Activated CD4-positive, alpha-beta T cell treated with anti-CD3 and anti-CD28 coated beads for 48 hours (primary cell): ENCODE data around the gene EIF1AD.
"Not testable (repeated sequence)": the region's sequence is repeated elsewhere in the genome, so short reads cannot be mapped to it uniquely, and the experiment has no call there.

Source experiments
- DNase-seq: peaks from one replicate; pipeline ENCODE4 v3.0.0-alpha.2; 2020

Gene EIF1AD

DNA sequence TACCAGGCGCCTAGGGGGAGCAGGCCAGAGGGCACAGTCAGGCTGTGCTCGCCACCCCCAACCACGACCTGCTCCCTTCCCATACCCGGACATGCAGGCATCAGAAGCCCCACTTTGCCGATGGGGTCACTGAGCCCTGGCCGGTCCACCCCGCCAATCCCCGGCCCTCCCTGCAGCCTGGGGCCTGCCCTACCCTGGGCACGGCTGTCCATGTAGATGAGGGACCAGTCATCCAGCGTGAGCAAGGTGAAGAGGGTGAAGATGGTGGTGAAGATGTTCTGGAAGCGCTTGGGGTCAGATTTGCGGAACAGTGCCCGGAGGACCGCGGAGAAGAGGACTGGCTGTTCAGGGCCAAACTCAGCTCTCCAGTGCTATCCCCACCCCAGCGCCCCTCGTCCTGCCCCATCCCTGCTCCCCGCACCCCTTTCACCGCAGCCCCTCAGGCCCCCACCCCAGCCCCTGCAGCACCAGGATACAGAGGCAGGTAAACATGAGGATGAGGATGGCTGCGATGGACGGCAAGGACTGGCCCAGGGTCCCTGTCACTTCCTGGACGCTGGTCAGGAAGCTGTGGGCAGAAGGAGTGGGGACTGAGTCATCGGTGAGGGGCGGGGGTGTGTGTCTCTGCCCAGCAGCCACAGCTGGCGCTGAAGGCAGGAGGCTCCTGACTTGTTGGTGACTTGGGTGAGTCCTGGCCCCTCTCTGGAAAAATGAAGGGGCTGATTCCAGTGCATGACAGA lies 18.8 kb upstream of the EIF1AD start:
- no peak for DNase-seq

DNA sequence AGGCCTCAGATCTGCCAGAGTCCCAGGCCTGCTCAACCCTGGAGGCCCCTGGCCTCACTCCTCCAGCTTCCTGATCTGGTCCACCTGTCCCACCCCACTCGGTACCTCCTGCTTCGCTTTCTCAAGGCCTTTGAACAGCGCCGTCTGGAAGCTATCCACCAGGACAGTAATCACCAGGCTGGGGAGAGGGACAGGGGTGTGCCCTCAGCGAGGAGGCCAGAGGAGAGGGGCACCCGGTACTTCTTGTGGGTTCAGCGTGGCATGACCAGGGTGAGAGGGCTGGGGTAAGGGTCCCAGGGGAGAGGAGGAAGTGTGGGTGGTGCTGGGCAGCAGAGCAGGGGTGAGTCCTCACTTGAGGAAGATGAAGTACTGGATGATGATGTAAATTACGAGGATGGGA lies 18.3 kb upstream of the EIF1AD start:
- no peak for DNase-seq

DNA sequence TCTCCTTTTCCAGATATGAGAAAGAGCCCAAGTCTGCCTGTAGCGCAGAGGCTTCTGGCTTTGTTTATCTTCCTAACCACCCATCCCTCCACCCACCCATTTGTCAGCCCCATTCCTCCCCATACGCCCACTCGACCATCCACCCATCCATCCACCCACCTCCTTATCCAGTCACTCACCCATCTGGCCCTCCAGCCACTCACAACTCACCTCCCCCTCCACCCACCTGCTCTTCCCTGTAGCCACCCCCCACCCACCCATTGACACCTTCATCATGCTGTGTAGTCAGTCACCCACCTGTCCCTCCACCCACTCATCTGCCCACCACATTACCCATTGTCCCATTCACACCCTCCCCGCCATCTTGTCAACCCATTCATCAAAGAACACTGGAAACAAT lies 15.4 kb upstream of the EIF1AD start:
- no peak for DNase-seq

DNA sequence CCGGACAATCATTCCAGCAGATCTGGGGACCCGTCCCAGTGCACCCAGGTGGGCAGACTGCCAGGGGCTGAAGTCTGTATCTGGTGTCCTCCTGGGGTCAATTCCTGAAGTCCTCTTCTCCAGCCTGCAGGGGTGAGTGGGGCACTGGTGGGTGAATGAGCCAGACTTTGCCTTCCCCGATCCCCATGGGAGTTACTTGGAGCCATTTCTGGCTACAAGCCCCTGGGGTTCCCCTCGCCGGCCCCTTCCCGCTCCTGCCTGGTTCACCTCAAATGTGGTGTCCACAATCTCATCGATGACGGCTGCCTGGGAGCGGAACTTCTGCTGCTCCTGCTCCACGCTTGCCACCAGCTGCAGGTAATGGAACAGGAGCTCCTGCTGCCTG lies 14.8 kb upstream of the EIF1AD start:
- DNase-seq: no peak

DNA sequence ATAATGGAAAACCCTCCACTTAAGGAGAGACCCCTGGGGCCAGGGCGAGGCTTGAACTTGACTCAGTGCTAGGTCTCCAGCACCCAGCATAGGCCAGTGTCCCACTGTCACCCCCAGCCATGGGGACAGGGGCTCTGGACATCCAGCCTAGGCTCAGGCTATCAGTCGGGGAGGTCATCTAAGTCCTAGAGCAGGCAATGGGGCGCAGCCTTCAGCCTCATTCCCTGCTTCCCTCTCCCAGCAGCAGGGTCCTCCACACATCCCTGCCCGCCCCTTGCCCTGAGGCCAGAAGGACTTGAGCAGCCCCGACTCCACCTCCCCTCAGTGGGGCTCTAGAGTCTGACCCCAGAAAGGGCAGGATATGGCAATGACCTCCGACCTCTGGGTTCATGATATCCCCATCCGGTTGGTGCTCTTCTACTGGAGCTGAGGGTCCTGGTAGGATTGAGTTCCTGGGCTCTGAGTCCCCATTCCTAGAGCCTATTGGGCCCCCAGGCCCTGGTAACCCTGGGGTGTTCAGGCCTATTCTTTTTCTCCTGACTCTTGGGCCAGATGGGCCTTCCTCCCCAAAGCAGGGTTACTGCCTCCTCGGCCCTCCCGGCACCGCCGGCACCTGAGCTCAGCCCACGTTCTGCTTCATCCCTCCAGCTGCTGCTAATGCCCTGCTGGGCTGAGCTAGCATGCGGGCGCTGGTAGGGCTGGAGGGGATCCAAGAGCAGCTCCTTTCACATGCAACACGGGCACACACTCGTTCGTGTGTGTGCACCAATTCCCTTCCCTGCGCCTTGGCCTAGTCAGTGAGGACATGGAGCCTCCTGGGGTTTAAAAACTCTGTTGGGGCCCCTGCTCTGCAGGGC lies 14.2 kb upstream of the EIF1AD start:
- DNase-seq: no peak

DNA sequence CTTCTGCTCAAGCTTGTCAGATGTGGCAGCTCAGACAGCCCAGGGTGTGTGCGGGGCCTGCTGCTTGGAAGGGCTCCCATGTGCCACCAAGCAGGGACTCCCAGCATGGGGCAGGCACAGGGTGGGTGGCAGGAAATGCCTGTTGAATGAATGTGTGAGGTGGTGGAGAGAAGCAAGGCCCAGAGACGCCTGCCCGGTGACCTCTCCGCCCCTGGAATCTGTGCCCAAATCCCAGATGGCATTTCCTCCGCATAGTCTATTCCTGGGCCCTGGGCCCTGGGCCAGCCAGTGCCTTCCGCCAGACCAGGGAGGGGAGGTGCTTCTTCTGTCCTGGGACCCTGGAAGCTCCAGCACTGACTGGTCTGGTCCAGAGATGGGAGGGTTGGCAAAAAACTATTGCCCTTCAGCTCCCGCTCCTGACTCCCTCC lies 13.5 kb upstream of the EIF1AD start:
- DNase-seq: no peak

DNA sequence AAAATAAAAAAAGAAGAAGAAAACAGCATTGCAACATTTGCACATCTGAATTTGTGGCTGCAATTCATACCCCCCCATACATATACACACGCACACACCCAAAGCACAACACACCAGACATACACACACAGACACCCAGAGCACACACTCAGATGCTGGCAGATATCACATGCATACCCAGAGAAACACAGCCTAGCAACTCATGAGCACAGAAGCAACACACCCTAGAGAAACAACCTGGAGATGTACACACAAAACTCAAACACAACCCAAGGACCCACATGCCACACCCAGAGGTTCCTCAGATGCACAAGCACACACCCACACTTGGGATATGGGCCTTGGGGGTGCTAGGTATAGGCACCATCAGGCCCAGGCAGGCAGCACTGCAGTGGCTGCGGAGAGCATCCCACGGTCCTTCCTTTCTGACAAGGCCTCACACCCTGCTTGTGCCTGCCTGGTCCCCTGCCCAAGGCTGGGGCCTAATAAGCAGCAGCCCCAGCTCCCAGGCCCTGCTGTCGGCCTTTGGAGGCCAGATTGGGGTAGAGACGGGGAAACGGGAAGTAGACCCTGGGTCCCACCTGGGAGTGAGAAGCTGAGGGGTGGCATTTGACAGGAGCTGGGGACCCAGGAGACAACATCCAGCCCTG lies 13.0 kb upstream of the EIF1AD start:
- no peak for DNase-seq

DNA sequence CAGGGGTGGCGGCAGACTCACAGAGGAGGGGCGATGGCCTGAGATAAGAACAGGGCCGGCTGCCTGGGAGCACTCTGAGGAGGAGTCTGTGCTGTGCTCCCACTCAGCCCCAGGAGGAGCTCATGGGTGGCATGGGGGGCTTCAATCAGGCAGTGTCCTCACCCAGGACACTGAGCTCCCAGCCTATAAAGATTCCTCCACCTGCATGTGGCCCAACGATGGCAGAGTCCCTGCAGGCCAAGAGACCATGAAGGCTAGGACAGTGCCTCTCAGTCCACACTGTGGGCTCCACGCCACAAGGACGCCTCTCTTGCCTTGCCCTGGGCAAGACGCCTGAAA lies 11.8 kb upstream of the EIF1AD start:
- DNase-seq: no peak

DNA sequence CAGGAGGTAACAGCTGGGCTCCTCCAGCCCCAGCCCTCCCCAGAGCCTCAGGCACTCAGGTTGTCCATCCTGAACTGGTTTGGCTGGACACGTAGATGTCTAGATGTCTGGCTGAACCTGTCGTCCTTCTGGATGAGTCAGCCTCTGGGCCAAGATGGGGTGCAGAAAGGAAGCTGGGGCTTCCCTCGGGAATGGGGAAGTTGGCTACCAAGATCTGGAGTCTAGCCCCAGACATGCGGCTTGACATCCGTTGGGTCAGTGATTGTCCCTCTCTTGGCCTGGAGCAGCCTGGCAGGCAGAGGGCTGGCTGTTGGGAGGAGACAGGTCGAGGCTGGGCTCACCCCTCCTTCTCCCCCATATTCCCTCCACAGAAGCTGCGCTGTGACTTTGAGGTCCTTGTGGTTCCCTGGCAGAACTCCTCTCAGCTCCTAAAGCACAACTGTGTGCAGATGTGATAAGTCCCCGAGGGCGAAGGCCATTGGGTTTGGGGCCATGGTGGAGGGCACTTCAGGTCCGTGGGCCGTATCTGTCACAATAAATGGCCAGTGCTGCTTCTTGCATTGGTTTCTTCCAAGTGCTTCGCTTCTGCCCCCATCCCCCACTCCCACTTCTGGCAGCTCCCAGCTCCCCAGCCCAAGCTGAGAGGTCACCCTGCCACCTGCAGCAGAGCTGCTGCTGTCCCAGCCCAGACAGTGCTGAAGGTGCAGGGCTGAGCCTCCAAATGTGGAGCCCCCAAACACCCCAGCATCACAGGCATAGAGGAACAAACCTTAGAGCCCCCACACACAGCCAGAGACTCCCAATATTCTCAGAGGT lies 11.2 kb upstream of the EIF1AD start:
- no peak for DNase-seq

DNA sequence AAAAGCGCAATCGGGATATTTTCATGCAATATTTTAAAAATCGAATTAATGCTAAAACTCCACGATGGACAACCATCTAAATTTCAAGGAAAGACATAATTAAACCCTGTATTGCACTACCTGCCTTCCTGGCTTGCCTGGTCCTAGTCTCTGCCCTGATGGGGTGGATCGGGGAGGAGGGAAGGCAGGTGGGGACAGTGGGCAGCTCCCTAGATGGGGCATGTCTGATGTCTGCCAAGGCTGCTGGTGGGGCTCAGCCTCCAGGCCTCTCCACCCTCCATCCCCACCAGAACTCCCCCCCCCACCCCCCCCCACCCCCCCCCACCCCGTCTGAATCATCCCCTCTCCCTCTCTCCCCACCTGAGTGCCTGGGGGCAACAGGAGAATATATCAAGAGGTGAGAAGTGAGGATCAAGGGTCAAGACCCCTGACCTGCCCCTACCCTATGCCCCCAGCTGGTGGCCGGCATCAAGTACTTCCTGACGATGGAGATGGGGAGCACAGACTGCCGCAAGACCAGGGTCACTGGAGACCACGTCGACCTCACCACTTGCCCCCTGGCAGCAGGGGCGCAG lies 10.5 kb upstream of the EIF1AD start:
- DNase-seq: no peak

DNA sequence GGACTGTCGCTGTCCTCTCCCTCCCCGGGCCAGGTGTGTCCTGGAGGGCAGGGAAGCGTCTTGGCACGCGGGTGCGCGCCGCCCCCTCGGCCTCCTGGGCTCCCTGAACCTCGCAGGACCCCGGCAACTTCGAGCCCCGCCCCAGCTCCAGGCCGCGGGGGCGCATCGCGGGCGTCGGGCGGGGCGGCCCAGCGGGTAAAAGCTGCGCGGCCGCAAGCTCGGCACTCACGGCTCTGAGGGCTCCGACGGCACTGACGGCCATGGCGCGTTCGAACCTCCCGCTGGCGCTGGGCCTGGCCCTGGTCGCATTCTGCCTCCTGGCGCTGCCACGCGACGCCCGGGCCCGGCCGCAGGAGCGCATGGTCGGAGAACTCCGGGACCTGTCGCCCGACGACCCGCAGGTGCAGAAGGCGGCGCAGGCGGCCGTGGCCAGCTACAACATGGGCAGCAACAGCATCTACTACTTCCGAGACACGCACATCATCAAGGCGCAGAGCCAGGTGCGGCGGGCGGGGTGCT lies 9.9 kb upstream of the EIF1AD start, which contains the start of gene CST6:
TSS of gene CST6 (plus strand) at position 224 of the 519 bp plus-strand sequence. CDS start at position 261, 37 bp downstream.
- no peak for DNase-seq

DNA sequence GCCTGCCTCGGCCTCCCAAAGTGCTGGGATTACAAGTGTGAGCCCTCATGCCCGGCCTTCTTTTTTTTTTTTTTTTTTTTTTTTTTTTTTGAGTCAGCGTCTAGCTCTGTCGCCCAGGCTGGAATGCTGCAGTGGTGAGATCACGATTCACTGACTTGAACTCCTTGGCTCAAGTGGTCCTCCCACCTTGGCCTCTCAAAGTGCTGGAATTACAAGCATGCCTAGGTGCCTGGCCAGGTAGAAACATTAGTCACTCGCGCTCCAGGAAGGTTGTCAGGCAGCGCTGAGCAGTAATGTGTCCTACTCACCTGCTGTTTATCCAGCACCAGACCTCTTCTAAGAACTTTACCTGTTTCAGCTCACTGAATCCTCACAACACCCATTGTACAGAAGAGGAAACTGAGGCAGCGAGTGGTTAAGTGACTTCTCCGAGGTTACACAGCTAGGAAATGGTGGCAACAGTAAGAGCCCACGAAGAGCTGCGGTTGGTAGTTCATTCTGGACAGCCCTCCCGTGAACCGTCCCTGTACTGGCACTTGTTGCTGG lies 9.4 kb upstream of the EIF1AD start:
- DNase-seq: no peak

DNA sequence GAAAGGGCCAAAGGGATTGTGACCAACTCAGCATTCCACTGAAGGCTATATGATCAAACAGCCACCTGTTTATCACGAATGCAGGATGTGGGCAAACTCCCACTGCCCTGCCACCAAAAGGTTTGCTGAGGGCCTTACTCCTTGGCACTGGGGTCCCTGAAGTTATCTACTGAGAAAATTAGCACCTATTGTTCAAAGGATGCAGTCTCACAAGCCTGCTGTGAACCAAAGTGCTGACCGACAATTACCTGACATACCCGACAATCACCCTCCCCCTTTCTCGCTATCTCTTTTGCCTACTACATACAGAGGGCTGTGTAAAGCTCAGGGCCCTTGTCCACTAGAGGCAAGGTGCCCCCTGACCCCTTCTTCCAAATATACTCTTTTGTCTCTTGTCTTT lies 8.1 kb upstream of the EIF1AD start:
- DNase-seq: not testable (repeated sequence)

DNA sequence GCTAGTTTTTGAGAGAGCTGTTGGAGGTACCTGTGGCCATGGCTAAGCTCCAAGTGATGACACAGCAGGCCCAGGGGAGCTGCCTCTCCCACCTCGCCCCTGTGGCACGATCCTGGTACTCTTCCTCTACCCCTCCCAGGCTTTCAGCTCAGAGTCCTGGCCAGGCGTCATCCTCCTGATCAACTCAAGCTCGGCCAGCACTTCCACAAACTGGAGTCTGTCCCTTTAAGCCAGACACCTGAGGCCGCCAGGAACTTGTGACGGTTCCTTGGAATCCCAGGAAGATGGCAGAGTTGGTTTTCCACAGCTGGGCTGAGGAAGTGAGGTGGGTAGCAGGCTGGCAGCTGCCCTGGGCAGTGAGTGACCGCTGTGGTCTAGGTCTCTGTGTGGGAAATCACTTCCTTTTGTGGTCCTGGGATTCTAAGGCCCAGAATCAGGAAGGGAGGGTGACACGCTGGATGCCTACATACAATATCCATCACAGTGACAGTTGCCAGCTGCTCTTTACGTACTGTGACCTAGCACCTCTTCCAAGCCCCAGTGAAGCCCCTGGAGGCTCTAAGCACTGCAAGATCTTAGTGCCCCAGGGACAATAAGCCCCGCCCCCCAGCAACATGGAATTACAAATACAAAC lies 6.6 kb upstream of the EIF1AD start:
- DNase-seq: no peak

DNA sequence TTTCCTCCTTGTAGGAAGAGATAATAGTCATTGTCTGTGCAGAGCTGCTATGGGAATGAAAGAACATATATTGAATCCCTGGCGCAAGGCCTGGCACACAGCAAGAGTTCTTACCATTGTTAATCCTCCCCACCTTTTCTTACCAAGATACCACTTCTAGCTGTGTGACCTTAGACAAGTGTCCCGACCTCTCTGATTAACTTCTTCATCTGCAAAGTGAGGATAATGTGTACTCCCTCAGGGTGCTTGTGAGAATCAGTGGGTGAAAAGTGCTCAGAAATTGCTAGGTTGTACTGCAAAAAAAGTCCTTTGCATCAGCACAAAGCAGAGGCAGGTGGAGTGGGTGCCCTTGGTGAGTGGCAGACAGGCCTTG lies 6.1 kb upstream of the EIF1AD start:
- no peak for DNase-seq

DNA sequence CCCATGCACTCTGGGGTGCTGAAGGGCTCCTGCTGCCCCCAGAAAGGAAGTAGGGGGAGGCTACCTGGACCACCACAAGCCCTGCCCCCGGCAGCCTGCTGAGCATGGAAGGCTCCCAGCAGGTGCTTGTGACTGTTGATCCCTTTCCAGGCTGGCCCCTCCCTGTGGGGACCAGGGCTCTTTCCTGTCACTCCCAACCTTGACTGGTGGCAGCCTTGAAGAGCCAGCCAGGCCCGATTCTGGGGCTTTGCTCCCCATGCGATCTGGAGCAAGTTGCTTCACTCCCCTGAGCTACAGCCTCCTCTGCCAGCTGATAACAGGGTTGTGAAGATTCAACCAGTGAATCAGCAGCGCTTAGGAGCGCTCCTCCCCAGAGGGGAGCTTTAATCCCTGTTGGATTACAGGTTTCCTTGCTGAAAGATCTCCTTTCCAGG lies 5.3 kb upstream of the EIF1AD start:
- DNase-seq: no peak

DNA sequence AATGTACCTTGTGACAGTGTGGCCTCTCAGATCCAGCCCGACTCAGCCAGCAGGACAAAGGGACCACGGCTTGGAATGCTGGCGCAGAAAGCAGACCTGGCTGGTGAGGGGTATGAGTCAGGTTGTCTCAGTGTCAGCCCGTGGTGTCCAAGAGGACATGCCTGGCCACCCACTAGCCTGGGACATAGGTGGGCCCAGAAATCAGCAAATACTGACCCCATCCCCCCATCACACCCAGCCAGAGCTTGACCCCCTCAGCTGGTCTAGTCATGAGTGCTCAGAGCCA lies 4.9 kb upstream of the EIF1AD start:
- DNase-seq: no peak

DNA sequence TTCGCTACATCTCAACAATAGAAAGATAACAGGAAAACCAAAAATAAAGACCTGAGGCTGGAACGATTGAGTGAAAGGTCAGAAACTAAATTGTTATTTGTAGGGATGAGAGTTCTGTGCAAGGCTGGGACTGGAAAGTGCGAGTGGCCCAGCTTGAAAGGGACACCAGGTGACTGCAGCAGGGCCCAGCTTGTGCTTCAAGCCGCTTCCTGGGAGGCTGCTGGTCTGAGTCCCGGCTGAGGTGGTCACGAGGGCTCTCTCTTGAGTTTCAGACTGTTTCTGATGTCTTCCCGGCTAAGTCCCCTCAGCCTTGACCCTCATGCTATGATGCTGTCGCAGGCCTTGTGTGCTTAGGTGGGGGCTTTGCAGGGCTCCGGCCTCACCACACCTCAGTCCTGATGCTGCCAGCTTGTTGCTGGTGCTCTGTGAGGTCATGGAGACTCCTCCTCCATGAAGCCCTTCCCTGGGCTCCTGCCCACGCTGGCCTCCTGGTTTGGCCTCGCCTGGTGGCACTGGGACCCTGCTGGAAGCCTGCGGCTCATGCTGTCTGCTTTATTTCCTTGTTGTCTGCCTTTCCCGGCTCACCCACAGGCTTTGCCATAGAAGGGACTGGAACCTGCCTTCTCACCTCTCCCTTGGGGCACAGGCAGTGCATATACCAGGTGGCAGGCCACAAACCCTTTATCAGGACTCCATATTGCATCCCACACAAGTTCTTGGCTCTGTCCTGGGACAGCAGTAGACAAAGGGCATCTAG lies 4.4 kb upstream of the EIF1AD start:
- DNase-seq: no peak

DNA sequence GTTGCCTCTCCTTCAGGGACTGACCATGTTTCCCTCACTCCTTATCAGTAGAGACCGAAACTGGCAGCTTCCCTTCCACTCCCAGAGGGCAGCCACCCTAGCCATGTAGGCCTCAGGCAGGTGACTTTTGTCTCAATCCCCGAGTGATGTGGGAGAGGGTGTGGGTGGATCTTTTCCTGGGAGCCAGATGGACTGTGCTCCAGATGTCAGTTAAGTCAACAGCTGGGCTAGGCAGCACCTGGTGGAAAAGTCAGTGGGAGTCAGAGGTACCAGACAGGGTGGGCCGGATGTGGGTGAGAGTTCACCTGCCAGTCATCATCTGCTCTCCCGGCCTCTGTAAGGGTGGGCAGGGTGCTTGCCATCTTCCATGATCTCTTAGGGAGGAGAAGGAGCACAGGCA lies 2.2 kb upstream of the EIF1AD start:
- DNase-seq: no peak

DNA sequence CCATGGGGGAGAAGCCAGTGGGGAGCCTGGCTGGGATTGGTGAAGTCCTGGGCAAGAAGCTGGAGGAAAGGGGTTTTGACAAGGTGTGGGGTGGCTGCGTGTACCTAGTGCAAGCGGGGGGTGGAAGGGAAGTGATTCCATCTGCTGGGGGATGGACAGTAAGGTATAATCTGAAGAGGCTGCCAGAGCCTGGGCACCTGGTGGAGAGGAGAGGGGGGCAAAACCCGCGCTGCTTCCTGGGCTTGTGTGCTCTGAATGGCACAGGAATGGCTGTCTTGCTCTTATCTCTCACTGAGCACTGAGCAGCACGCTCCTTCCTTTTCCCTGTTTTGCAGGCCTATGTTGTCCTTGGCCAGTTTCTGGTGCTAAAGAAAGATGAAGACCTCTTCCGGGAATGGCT lies 1.3 kb upstream of the EIF1AD start:
- no peak for DNase-seq

DNA sequence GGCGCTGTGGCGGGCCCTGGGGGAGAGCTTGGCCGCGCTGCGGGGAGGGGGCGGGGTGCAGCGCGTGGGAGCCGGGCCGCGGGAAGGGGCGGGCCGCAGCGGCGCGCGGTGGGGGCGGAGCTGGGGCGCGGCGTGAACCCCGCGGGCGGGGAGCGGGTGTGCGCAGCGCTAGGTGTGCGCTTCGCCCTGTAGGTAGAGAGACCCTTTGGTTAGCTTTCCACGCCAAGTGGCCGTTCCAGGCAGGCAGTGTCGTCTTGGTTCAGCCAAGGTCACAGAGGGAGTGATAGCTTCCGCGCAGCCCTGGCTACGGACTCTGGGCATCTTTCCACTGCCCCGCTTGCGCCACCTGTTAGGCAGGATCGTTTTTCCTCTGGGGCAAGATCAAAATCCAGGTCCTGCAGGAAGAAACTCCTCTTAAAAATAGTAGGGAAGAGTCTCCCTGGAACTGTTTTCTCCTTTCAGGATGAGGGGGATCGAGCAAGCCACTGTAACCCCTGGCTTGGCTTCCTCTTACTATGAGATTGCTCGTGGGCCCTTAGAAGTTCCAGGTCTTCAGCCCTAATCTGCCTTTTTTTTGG lies 780 bp upstream of the EIF1AD start:
- DNase-seq: no peak
